ENCODE data around the gene ADAMTS13. TPM values are rescaled to one million over a fixed set of nuclear protein-coding genes. Genes with fewer than 3 reads are reported as not detected.

The ADAMTS13 gene
- total RNA-seq, 1 experiment from 2014 or later, result 4.7 TPM

- no peaks in the 10 kb centered on the region for H3K4me1 Mint-ChIP-seq (ENCODE audit: low read depth, unreplicated experiment)
- no peak overlapping the region for H3K4me3 Mint-ChIP-seq (ENCODE audit: low read depth, unreplicated experiment)
- no peaks in the 10 kb centered on the region for H3K27me3 Mint-ChIP-seq (ENCODE audit: unreplicated experiment)
- no peak for DNase-seq
- intact Hi-C loops (cut with micrococcal nuclease; ENCODE audit: unreplicated experiment), result no loop called here
- no peak overlapping the region for H3K27ac Mint-ChIP-seq (ENCODE audit: unreplicated experiment)
- no TSS peak for BruUV-seq (replicated peaks)
- H3K36me3 Mint-ChIP-seq (ENCODE audit: insufficient read depth, unreplicated experiment), result no peaks in the 10 kb centered on the region
- CTCF ChIA-PET, result no interaction called here
- no peak for TF ChIP-seq CTCF (IDR thresholded peaks at IDR 0.05; ENCODE audit: unreplicated experiment)
- no peaks in the 10 kb centered on the region for H3K9me3 Mint-ChIP-seq (ENCODE audit: low read depth, unreplicated experiment)
Measured at GRCh38 chr9:133436681-133437080, 14.5 kb downstream of the ADAMTS13 start.

GRCh38 chr9:133437753-133438531 lies 15.8 kb downstream of the ADAMTS13 start:
- Mint-ChIP-seq H3K36me3 (ENCODE audit: insufficient read depth, unreplicated experiment) (no peaks in the 10 kb centered on the region), H3K4me1 (ENCODE audit: low read depth, unreplicated experiment) (no peaks in the 10 kb centered on the region), H3K4me3 (ENCODE audit: low read depth, unreplicated experiment) (no peak overlapping the region), H3K27me3 (ENCODE audit: unreplicated experiment) (no peaks in the 10 kb centered on the region), H3K27ac (ENCODE audit: unreplicated experiment) (no peak overlapping the region), H3K9me3 (ENCODE audit: low read depth, unreplicated experiment) (no peaks in the 10 kb centered on the region)
- intact Hi-C loops (cut with micrococcal nuclease; ENCODE audit: unreplicated experiment), result no loop called here
- no peak for DNase-seq
- CTCF ChIA-PET, result interaction anchor here (0.6 kb wide), 1 partner anchor 21 kb away, joined by 3 read pairs; no protein-coding TSS in a partner anchor
- TF ChIP-seq CTCF (IDR thresholded peaks at IDR 0.05; ENCODE audit: unreplicated experiment), result no peak
- no TSS peak for BruUV-seq (replicated peaks)

GRCh38 chr9:133439337-133439736 lies 17.2 kb downstream of the ADAMTS13 start:
- no peak for DNase-seq
- Mint-ChIP-seq H3K4me1 (ENCODE audit: low read depth, unreplicated experiment) (no peaks in the 10 kb centered on the region), H3K9me3 (ENCODE audit: low read depth, unreplicated experiment) (no peaks in the 10 kb centered on the region), H3K36me3 (ENCODE audit: insufficient read depth, unreplicated experiment) (no peaks in the 10 kb centered on the region), H3K4me3 (ENCODE audit: low read depth, unreplicated experiment) (no peak overlapping the region), H3K27ac (ENCODE audit: unreplicated experiment) (no peak overlapping the region), H3K27me3 (ENCODE audit: unreplicated experiment) (no peaks in the 10 kb centered on the region)
- BruUV-seq (replicated peaks), result no TSS peak
- CTCF ChIA-PET, result no interaction called here
- TF ChIP-seq CTCF (IDR thresholded peaks at IDR 0.05; ENCODE audit: unreplicated experiment), result no peak
- intact Hi-C loops (cut with micrococcal nuclease; ENCODE audit: unreplicated experiment), result no loop called here

GRCh38 chr9:133440874-133441273 lies 18.7 kb downstream of the ADAMTS13 start:
- Mint-ChIP-seq H3K36me3 (ENCODE audit: insufficient read depth, unreplicated experiment) (no peaks in the 10 kb centered on the region), H3K9me3 (ENCODE audit: low read depth, unreplicated experiment) (no peaks in the 10 kb centered on the region), H3K27me3 (ENCODE audit: unreplicated experiment) (peaks cover 3% of the 10 kb centered on the region), H3K4me1 (ENCODE audit: low read depth, unreplicated experiment) (no peaks in the 10 kb centered on the region), H3K27ac (ENCODE audit: unreplicated experiment) (no peak overlapping the region), H3K4me3 (ENCODE audit: low read depth, unreplicated experiment) (no peak overlapping the region)
- no peak for TF ChIP-seq CTCF (IDR thresholded peaks at IDR 0.05; ENCODE audit: unreplicated experiment)
- intact Hi-C loops (cut with micrococcal nuclease; ENCODE audit: unreplicated experiment), result no loop called here
- CTCF ChIA-PET, result interaction anchor here (0.5 to 0.6 kb wide), 2 partner anchors 11 to 19 kb away, joined by 3 to 4 read pairs; partner anchors contain the start of gene CACFD1
- DNase-seq, result no peak
- no TSS peak for BruUV-seq (replicated peaks)
